Endothelial cell of umbilical vein (primary cell): Measurements from ENCODE around the gene TRIM40. TPM values are rescaled to one million over a fixed set of nuclear protein-coding genes. Genes with fewer than 3 reads are reported as not detected.

ENCODE experiments used
- BruUV-seq: library from RNA; stranded (reverse); fragments of 400-500 nt; replicated peaks from 2 replicates; lab custom pipeline; 2021; lab: Mats Ljungman, UMichigan
- CTCF ChIA-PET: fragments of 300-600, 350-600 bp; sonication (Branson Sonifier 250); formaldehyde crosslinking; loops from one replicate; lab custom pipeline; 2021; ENCODE audit warnings: antibody characterized with exemption, inconsistent platforms; lab: Charles Lee
- POLR2A ChIA-PET: fragments of 300-600, 350-600 bp; sonication (Branson Sonifier 250); formaldehyde crosslinking; loops from one replicate; lab custom pipeline; 2021; ENCODE audit warnings: antibody characterized with exemption, inconsistent platforms; lab: Charles Lee
- DNase-seq: peaks from one replicate; pipeline ENCODE4 v3.0.0-alpha.2; 2011; ENCODE audit warnings: low read depth, low spot score
- FAIRE-seq: peaks from 2 replicates; lab custom pipeline; 2011; peaks lifted over from hg19 to GRCh38; lab: Jason Lieb, UNC
- H2AFZ ChIP-seq: 2 replicates; pipeline ENCODE4 v1.6.0; 2012; ENCODE audit warnings: low read depth, low read length, control low read depth, inconsistent platforms
- H3K27ac ChIP-seq: 2 replicates; pipeline ENCODE4 v1.5.1; 2011; ENCODE audit warnings: low read depth, mild to moderate bottlenecking, control low read depth, low read length, moderate library complexity; ENCODE audit not compliant: insufficient read depth
- H3K27me3 ChIP-seq, 2 experiments: 2 replicates each; pipeline versions ENCODE4 v1.6.0 to v1.6.1; 2011; ENCODE audit warnings: low read length in 2 of 2, mixed read lengths in 1 of 2; ENCODE audit not compliant: control insufficient read depth in 2 of 2, insufficient read depth in 2 of 2
- H3K36me3 ChIP-seq, 2 experiments: 2 replicates in 1 of 2; 3 replicates in 1 of 2; pipeline ENCODE4 v1.5.1; 2011; ENCODE audit warnings: low read length in 2 of 2, mild to moderate bottlenecking in 1 of 2, moderate library complexity in 1 of 2; ENCODE audit not compliant: control insufficient read depth in 2 of 2, insufficient read depth in 2 of 2; ENCODE audit errors: extremely low read depth in 1 of 2
- H3K4me1 ChIP-seq: 3 replicates; pipeline ENCODE4 v1.5.1; 2011; ENCODE audit warnings: mild to moderate bottlenecking, low read length; ENCODE audit not compliant: control insufficient read depth, insufficient read depth; ENCODE audit errors: extremely low read depth
- H3K4me2 ChIP-seq: 2 replicates; pipeline ENCODE4 v1.6.1; 2011; ENCODE audit warnings: low read length, control low read depth, mixed read lengths; ENCODE audit not compliant: insufficient read depth
- H3K4me3 ChIP-seq, 3 experiments: fragments of 200-600 bp in 1 of 3; sonication (generic), shearing (Covaris generic) in 1 of 3; replicated peaks in 1 of 3; 2 replicates each; pipeline ENCODE4 v1.5.1; 2011 to 2016; ENCODE audit warnings: control low read depth in 3 of 3, low read length in 3 of 3, mild to moderate bottlenecking in 2 of 3, inconsistent platforms in 1 of 3, low read depth in 1 of 3, moderate library complexity in 1 of 3; ENCODE audit not compliant: insufficient read depth in 1 of 3
- H3K79me2 ChIP-seq: 2 replicates; pipeline ENCODE4 v1.6.0; 2012; ENCODE audit warnings: low read length, inconsistent platforms; ENCODE audit not compliant: control insufficient read depth, insufficient read depth
- H3K9ac ChIP-seq: replicated peaks from 2 replicates; pipeline ENCODE3; 2011; ENCODE audit warnings: low read length, control low read depth; ENCODE audit not compliant: insufficient read depth; ENCODE audit errors: extremely low read depth
- H3K9me1 ChIP-seq: replicated peaks from 3 replicates; pipeline ENCODE4 v1.6.0; 2011; ENCODE audit warnings: mild to moderate bottlenecking, low read length; ENCODE audit not compliant: control insufficient read depth, insufficient read depth; ENCODE audit errors: extremely low read depth
- H3K9me3 ChIP-seq: replicated peaks from 2 replicates; pipeline ENCODE4 v1.5.1; 2012; ENCODE audit warnings: low read length, inconsistent platforms; ENCODE audit not compliant: control insufficient read depth, insufficient read depth
- H4K20me1 ChIP-seq: replicated peaks from 2 replicates; pipeline ENCODE3; 2011; ENCODE audit warnings: mild to moderate bottlenecking, low read length; ENCODE audit not compliant: control insufficient read depth, insufficient read depth; ENCODE audit errors: extremely low read depth
- CTCF ChIP-seq, 2 donors: IDR thresholded peaks; 1 replicate in 1 of 2; 2 replicates in 1 of 2; pipeline ENCODE4 v1.5.1; 2011; ENCODE audit warnings: low read length in 2 of 2, mild to moderate bottlenecking in 2 of 2, moderate library complexity in 2 of 2, control low read depth in 1 of 2, inconsistent platforms in 1 of 2, low read depth in 1 of 2; ENCODE audit not compliant: insufficient read depth in 1 of 2; ENCODE audit errors: extremely low read depth in 1 of 2
- EZH2 ChIP-seq: IDR thresholded peaks from 2 replicates; pipeline ENCODE4 v1.6.1; 2012; ENCODE audit warnings: borderline replicate concordance, low read depth, mild to moderate bottlenecking, moderate library complexity, low read length, inconsistent platforms; ENCODE audit not compliant: severe bottlenecking
- FOS ChIP-seq: IDR thresholded peaks from 2 replicates; pipeline ENCODE4 v1.6.1; 2011; ENCODE audit warnings: mild to moderate bottlenecking, low read length, moderate library complexity, borderline replicate concordance; ENCODE audit not compliant: insufficient read depth
- GATA2 ChIP-seq: IDR thresholded peaks from 2 replicates; pipeline ENCODE4 v1.7.0; 2011; ENCODE audit warnings: low read depth, mild to moderate bottlenecking, moderate library complexity, mixed read lengths, low read length; ENCODE audit not compliant: insufficient read length, insufficient read depth
- JUN ChIP-seq: IDR thresholded peaks from 2 replicates; pipeline ENCODE4 v1.6.1; 2011; ENCODE audit warnings: borderline replicate concordance, low read depth; ENCODE audit not compliant: insufficient read length, insufficient read depth
- MAX ChIP-seq: IDR thresholded peaks from 2 replicates; pipeline ENCODE4 v1.6.1; 2011; ENCODE audit not compliant: insufficient read depth, insufficient read length
- MYC ChIP-seq: IDR thresholded peaks from one replicate; pipeline ENCODE4 v1.6.1; 2011; ENCODE audit warnings: mild to moderate bottlenecking, low read depth, low read length
- POLR2A ChIP-seq: IDR thresholded peaks from 2 replicates; pipeline ENCODE4 v1.6.1; 2012; ENCODE audit warnings: low read depth, mild to moderate bottlenecking, control low read depth, low read length
- POLR2AphosphoS5 ChIP-seq: IDR thresholded peaks from 2 replicates; pipeline ENCODE4 v1.6.1; 2012; ENCODE audit warnings: low read depth, mild to moderate bottlenecking, control low read depth, low read length, moderate library complexity; ENCODE audit not compliant: insufficient read depth
- dilution Hi-C: fragments of 300-500 bp; cut with MboI; formaldehyde crosslinking; loops from one replicate; pipeline ENCODE4 v1.15.0; 2019; ENCODE audit warnings: low sequenced_read_pairs; ENCODE audit not compliant: extremely low pct_ligation_motif_present
- intact Hi-C: fragments of 100-400 bp; cut with micrococcal nuclease; formaldehyde crosslinking; loops from one replicate; pipeline ENCODE4 v1.10.0; 2022
- polyA plus RNA-seq, 4 experiments: library from polyadenylated mRNA; depleted of rRNA in 3 of 4; stranded (reverse) in 3 of 4; unstranded in 1 of 4; fragments of >200 nt; gene quantifications; 2 replicates each; pipeline versions ENCODE4 v1.2.1 to v1.2.3, GENCODE V29; 2011 to 2012; ENCODE audit warnings: missing spikeins in 1 of 4
- total RNA-seq: library from RNA; stranded (reverse); gene quantifications from 2 replicates; pipeline ENCODE4 v1.2.3, GENCODE V29; 2021

The TRIM40 gene
- total and polyA plus RNA-seq, 2 donors (not counting 3 experiments of a cell fraction or from before 2014, with no cell fraction given) = not detected

GRCh38 chr6:30185846-30186484 is 50.0 kb downstream of the TRIM40 start:
- no peaks in the 10 kb centered on the region for H3K4me1 ChIP-seq
- no peak overlapping the region for H3K9ac ChIP-seq
- H3K79me2 ChIP-seq = no peaks in the 10 kb centered on the region
- intact Hi-C loops (no loop called here), dilution Hi-C loops (no loop called here)
- ChIA-PET CTCF (no interaction called here), POLR2A (no interaction called here)
- no peak overlapping the region for H2AFZ ChIP-seq
- FAIRE-seq (no peak), DNase-seq (no peak)
- no peak overlapping the region for H3K4me2 ChIP-seq
- no TSS peak for BruUV-seq
- H3K27me3 ChIP-seq = no peaks in the 10 kb centered on the region
- no peaks in the 10 kb centered on the region for H4K20me1 ChIP-seq
- no peak for TF ChIP-seq JUN
- H3K27ac ChIP-seq = no peak overlapping the region
- H3K4me3 ChIP-seq = no peak overlapping the region
- H3K9me3 ChIP-seq = no peaks in the 10 kb centered on the region
- no peaks in the 10 kb centered on the region for H3K9me1 ChIP-seq
- H3K36me3 ChIP-seq = peaks cover 16 to 21% of the 10 kb centered on the region in 2 experiments

- H3K9me1 ChIP-seq = no peaks in the 10 kb centered on the region
- dilution Hi-C loops = no loop called here
- no TSS peak for BruUV-seq
- intact Hi-C loops = no loop called here
- no peak overlapping the region for H3K27ac ChIP-seq
- no peaks in the 10 kb centered on the region for H4K20me1 ChIP-seq
- CTCF ChIA-PET = interaction anchor here (0.8 to 1.4 kb wide), 2 partner anchors 58 to 86 kb away, joined by 3 read pairs; no protein-coding TSS in a partner anchor
- POLR2A ChIA-PET = no interaction called here
- H2AFZ ChIP-seq = no peak overlapping the region
- H3K4me3 ChIP-seq = no peak overlapping the region
- H3K4me2 ChIP-seq = no peak overlapping the region
- H3K36me3 ChIP-seq = peaks cover 16 to 24% of the 10 kb centered on the region in 2 experiments
- no peaks in the 10 kb centered on the region for H3K4me1 ChIP-seq
- FAIRE-seq (no peak), DNase-seq (no peak)
- TF ChIP-seq POLR2A (no peak), EZH2 (no peak), CTCF (IDR thresholded peaks at IDR 0.05; ENCODE audit: extremely low read depth in 1 of 2, insufficient read depth in 1 of 2, low read depth in 1 of 2, low read length in 2 of 2) (no peak), POLR2AphosphoS5 (no peak), MYC (no peak), MAX (no peak), GATA2 (no peak), FOS (no peak), JUN (no peak)
- H3K9ac ChIP-seq = no peak overlapping the region
- no peaks in the 10 kb centered on the region for H3K9me3 ChIP-seq
- H3K27me3 ChIP-seq = no peaks in the 10 kb centered on the region
- H3K79me2 ChIP-seq = no peaks in the 10 kb centered on the region
Measured at GRCh38 chr6:30188541-30188940, 52.6 kb downstream of the TRIM40 start.
